NCI-H345 treated with DMSO at 0.1 percent for 48 hours (cell line): ENCODE results near the gene TRIM9.

Experiments
- DNase-seq: peaks from one replicate; lab custom pipeline; 2025; ENCODE audit not compliant: unreplicated experiment; lab: John Stamatoyannopoulos, UW

Gene TRIM9

GRCh38 chr14:51059032-51059431, 35.9 kb downstream of the TRIM9 start:
- no peak for DNase-seq

- no peak for DNase-seq
Measured at GRCh38 chr14:51058382-51058781, 36.5 kb downstream of the TRIM9 start.

GRCh38 chr14:51056421-51056820, 38.5 kb downstream of the TRIM9 start:
- no peak for DNase-seq

GRCh38 chr14:51053157-51053556, 41.7 kb downstream of the TRIM9 start:
- no peak for DNase-seq

GRCh38 chr14:51044961-51045360, 49.9 kb downstream of the TRIM9 start:
- DNase-seq = no peak

GRCh38 chr14:51041883-51042282, 53.0 kb downstream of the TRIM9 start:
- DNase-seq = no peak

GRCh38 chr14:51041108-51041531, 53.8 kb downstream of the TRIM9 start:
- DNase-seq = no peak

GRCh38 chr14:51039252-51039651, 55.7 kb downstream of the TRIM9 start:
- no peak for DNase-seq

GRCh38 chr14:51035611-51036192, 59.2 kb downstream of the TRIM9 start:
- DNase-seq = no peak

- DNase-seq = no peak
Measured at GRCh38 chr14:51028851-51029754, 65.8 kb downstream of the TRIM9 start.

- no peak for DNase-seq
Measured at GRCh38 chr14:51028361-51028760, 66.5 kb downstream of the TRIM9 start.

GRCh38 chr14:51024377-51024776, 70.5 kb downstream of the TRIM9 start:
- DNase-seq = no peak

- DNase-seq = no peak
Measured at GRCh38 chr14:51023964-51024363, 70.9 kb downstream of the TRIM9 start.

- no peak for DNase-seq
Measured at GRCh38 chr14:51022769-51023168, 72.1 kb downstream of the TRIM9 start.

- DNase-seq = no peak
Measured at GRCh38 chr14:51020024-51020710, 74.7 kb downstream of the TRIM9 start.

- DNase-seq = no peak
Measured at GRCh38 chr14:51019089-51019488, 75.8 kb downstream of the TRIM9 start.

GRCh38 chr14:51018521-51018920, 76.4 kb downstream of the TRIM9 start:
- no peak for DNase-seq

GRCh38 chr14:51014625-51015024, 80.3 kb downstream of the TRIM9 start:
- no peak for DNase-seq

GRCh38 chr14:51014086-51014485, 80.8 kb downstream of the TRIM9 start:
- no peak for DNase-seq

- no peak for DNase-seq
Measured at GRCh38 chr14:51012055-51012454, 82.8 kb downstream of the TRIM9 start.

GRCh38 chr14:51008446-51008845, 86.5 kb downstream of the TRIM9 start:
- no peak for DNase-seq

- no peak for DNase-seq
Measured at GRCh38 chr14:51006781-51007211, 88.1 kb downstream of the TRIM9 start.
